Left hindlimb (tissue), 1 donor: ENCODE data around the gene KLRF2.

Source experiments
- DNase-seq: peaks from one replicate; pipeline ENCODE4 v3.0.0-alpha.2; 2018

KLRF2 gene

DNA sequence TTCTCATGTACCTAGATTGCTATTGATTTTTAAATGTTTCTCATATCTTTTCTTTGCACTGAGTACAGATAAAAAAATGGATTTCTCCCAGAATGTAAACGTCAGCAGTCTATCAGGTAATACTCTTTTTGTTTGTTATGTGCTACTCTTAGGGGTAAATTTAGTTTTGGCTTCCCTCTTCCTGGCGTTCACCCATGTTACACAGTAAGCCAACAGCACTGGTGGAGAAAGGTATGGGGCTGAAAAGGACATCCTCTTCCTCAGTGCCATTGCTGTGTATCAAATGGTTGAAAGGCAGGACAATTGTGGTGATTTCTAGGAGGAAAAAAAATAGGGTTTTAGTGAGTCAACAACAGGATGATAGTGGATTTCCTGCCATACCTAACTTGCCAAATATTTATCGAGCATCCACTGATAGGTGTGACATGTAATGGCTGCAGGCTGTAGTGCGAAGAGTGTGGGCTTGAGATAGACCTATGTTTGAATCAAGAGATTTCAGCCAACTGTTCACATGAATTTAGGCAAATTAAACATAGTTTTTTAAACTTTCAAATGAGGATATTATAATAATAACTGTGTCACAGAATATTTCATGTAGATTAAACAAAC, 7.5 kb downstream of the KLRF2 start:
- DNase-seq: no peak

DNA sequence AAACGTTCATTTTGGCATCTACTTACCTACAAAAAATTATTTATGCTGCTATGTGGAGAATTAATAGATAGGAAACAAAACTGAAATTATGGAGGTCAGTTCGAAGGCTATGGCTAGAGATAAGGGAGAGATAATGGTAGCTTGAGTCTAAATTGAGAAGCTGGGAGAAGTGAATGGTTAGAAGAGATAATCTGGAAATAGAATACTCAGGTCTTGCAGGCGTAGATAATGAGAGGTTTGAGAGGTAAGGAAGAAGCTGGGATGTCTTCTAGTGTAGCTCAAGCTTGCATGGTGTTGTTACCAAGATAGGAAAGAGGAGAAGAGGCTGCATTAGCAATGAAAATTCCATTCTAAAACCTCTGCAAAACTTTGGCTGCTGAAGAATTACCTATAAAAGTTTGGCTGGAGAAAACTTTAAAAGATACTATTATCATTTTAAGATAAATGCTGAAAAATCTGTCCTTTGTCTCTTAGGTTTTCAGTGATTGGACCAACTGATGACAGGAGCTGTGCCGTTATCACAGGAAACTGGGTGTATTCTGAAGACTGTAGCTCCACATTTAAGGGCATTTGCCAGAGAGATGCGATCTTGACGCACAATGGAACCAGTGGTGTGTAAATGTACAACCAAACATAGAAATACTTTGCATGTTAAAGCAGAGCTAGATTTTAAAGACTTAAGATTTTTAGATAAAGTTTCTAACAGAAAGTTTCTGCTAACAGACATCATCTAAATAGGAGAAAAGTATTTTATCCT, 14.1 kb downstream of the KLRF2 start:
- no peak for DNase-seq

DNA sequence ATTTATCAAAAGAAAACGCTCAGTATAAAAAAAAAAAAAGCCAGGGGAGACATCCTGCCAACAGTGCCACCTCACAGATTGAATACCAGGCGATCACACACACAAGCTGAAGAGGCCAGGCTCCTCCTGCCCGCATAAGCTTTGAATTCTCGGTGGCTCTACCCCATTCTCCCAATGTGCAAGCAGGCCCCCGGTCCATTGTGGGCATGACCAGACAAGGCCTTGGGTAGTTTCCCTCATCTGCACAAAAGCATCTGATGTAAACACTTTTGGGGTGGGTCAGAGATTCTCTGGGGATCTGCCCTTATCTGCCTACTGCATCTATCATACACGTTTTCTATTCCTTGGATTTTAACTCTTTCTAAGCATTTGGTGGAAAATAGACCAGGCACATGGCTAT, 16.2 kb downstream of the KLRF2 start:
- DNase-seq: no peak

DNA sequence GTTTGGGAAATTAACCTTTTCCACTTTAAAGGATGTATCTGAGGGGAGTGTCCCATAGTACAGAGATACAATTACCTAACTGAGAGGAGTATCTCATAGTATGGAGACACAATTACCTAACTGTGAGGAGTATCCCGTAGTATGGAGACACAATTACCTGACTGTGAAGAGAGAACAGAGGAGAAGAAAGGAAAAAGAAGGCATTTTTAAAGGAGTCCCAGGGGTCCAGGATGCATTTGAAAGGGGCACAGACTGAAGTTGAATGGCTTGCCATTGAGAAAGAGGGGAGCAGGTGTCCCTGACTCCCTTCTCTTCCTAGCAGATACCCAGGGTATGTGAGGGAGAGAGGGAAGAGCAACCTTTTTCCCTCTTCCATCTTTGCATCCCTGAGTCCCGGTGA, 17.9 kb downstream of the KLRF2 start:
- no peak for DNase-seq

DNA sequence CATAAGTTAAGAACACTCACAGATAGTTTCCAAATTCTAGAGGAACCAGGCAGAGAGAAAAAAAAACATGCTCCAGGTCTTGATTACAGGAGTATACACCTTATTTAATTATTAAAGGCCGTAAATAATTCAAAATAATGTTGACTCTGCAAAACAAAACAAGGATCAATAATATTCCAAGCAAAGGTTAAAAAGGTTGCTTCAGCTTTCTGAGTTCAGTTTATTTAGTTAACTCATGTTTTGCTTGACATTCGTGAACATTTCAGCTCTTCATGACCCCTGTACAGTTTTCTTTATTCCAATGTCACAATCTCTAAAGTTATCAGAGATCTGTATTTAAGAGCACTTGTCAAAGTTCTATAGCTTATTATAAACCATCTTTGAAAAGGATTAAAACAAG, 19.6 kb downstream of the KLRF2 start:
- DNase-seq: no peak

DNA sequence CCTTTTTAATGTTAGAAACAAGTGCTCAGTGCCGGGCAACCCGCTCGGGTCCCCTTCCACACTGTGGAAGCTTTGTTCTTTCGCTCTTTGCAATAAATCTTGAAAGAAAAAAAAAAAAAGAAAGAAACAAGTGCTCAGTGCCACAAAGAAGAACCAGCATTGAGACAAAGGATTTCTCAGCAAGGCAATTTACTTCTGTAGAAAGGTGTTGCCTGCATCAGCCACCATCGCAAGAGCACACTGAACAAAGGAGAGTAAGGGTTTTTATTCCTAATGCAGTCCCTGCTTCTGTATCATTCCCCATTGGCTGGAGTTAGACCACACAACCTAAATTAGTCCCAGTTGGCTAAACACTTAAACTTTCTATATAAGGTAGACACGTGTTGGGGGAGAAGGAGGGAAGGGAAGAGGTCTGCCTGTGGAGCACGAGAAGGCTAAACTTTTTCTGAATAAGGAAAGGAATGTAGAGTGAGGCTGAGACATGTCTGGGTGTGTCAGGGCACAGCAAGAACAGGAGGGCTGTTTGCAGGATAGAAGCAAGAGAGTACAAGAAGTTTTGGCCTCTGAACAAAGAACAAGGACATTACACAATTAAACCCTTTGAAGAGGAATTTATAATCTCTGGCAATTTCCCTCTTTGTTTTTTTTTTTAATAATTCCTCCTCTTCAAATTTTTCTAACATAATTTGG, 21.4 kb downstream of the KLRF2 start:
- no peak for DNase-seq

DNA sequence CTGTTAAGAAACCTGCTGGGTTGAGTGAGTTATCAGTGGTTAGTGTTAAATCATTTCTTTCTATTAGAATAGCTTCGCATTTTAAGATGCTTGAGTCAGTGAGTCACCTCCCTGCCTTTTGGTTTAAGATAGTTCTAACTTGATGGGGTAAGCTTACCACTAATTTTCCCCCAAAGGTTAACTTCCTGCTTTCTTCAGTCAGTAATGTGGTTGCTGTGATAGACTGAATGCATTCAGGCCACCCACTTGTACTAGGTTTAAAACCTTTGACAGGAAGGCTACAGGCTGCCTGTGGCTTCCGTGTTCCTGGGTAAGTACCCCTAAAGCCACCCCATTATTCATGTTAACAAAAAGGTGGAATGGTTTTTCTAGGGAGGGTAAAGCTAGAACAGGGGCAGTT, 25.6 kb downstream of the KLRF2 start:
- DNase-seq: no peak

DNA sequence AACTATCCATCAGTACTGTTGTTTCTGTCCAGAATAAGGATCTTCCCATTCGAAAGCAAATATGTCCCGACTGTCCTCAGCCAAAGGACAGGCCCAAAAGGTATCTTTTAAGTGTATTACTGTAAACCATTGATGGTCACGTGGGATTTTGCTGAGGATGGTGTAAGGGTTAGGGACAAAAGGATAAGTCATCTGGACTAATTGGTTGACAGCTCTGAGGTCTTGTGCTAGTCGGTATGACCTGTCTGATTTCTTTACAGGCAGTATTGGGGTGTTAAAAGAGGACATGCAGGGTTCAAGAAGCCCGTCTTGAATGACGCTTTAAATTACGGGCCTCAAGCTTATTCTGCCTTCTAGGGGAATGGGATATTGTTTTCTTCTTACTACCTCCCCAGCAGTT, 26.5 kb downstream of the KLRF2 start:
- DNase-seq: no peak

DNA sequence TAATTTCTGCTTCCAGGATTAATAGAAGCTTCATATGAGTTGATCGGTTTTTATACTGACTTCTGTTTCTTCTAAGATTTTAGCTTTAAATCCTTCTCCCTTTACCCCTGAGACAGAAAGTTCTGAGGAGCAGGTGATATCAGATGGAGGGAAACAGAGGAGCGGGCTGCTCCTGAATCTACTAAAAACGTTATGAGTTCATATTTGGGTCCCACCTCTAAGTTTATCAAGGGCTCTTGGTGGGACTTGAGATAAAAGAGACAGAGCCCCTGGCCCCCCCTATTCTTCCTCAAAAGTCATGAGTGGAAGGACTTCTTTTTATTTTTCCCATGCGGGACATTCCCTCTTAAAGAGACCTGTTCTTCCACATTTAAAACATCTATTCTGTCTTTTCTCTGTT, 27.1 kb downstream of the KLRF2 start:
- DNase-seq: no peak

DNA sequence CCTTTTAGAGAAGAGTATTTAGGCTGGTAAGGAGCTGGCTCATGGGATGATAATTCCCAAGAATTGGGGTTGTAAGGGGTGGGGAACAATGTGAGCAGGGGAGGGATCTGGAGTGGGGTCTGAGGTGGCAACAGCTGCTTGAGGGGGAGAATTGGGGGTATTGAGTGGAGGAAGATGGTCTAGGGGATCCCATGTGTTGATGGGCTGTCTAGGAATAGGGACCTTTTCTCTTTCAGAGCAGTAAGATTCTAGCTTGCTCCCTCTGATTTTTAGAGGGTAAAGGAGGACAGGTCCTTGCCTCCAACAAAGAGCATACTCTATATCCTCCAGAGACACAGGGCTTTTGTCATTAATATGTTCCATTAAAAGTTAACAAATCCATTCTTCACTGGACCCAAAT, 28.4 kb downstream of the KLRF2 start:
- no peak for DNase-seq

DNA sequence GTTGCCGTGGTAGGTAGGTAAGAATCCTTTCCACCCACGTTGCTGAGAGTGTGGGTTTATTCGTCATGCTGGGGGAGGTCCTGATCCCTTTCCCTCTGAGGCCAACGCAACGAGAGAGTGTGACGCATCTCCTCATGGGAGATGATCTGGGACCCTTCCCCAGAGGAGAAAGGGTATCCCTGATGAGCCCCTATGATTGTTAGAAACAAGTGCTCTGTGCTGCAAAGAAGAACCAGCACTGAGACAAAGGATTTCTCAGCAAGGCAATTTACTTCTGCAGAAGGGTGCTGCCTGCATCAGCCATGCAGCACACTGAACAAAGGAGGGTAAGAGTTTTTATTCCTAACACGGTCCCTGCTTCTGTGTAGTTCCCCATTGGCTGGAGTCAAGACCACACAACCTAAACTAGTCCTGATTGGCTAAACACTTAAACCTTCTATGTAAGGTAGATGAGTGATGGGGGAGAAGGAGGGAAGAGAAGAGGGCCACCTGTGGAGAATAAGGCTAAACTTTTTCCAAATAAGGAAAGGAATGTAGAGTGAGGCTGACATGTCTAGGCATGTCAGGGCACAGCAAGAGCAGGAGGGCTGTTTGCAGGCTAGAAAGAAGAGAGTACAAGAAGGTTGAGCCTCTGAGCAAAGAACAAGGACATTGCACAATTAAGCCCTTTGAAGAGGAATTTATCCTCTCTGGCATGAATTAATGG, 29.6 kb downstream of the KLRF2 start:
- no peak for DNase-seq

DNA sequence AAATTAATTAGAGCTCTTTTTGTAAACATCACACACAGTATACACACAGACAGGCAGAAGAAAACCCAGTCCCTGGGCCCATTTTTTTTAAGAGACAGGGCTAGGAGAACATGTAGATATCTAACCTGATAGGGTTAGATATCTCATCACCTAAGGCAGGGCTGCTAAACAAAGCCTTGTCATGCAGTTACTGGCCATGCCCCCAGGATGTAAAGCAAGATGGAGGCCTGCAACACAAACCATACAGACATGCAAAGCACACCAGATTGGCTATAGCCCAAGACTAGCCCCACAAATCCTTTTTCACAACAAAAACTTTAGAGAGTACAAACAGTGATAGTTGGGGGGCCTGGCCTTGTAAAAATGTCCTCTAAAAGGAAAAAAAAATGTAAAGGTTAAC, 30.4 kb downstream of the KLRF2 start:
- DNase-seq: no peak

DNA sequence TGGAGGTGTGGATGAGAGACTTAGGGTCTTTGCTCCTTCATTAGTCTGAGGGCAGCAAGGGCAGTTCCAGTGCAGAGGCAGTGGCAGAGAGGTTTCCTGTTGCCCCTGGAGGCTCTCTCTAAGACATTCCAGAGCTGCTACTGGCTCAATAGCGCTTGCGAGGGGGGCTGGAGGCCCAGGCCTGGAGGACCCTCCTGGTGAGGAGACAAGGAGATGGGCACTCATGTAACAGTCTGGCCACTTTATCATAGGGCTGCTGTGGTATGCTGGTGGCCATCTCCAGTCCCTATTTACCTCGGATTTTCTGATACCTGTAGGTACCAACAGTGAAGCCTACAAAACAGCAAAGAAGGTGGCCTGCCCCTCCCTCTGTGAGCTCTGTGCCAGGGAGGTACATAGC, 38.2 kb downstream of the KLRF2 start:
- no peak for DNase-seq

DNA sequence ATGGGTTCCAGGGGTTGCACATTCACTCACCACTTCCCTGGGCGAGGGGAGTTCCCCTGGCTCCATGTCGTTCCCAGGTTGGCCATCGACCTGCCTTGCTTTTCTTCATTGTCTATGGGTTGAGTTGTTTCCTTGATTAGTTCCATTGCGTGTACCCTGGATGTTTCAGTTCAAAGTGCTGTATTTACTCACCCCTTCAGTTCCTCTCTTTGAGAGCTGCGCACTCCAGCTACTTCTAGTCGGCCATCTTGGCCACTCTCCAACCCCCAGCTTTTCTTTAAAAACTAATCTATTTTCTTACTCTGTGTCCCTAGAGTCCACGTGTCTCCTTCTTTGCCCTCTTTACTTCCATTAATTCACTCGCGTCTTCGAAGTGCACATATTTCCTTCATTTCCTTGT, 39.2 kb downstream of the KLRF2 start:
- no peak for DNase-seq

DNA sequence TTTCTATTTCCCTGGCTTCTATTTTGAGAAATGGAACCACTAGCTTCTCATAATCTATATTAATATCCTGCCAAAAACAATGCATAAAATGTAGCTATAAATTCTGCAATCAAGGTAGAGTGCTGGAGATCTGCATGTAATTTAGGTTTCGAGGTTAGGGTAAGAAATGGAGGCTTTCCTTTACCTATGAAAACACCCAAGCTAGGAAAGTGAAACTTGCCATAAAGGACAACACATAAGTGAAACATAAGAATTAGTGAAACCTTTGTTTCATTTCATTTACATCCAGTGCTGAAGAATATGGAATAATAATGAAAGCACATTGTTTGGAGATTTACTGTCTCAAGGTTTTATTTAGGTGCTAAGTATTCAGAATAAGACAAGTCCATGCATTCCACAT, 41.1 kb downstream of the KLRF2 start:
- no peak for DNase-seq

DNA sequence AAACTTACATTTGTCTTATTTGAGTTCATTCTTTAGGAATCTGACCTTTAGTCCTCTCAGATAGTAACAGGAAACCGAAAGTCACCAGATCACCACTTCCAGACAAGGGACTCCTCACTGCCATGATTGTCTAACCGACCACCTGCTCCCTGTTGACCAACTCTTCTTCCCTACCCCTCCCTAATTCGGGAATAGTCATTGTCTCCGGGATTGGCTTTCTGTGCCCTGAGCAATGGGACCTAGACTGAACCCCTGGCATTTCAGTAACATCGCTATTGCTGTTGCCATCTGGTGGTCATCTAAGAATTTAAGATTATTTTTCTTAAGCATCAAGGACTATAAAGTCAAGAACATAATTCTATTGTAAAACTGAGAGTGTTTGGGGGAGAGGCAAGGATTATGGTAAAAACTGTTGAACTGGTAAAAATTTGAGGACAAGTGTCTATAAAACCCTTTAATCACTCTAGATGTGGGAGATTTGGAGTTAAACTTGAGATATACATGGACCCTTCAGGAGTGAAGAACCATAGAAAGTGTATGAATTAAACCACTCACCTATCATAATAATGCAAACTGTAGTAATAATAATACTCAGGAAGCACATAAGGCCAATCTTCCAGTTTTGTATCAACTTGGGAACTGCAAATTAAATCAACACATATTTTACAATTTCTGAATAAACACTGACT, 44.6 kb downstream of the KLRF2 start:
- DNase-seq: no peak

DNA sequence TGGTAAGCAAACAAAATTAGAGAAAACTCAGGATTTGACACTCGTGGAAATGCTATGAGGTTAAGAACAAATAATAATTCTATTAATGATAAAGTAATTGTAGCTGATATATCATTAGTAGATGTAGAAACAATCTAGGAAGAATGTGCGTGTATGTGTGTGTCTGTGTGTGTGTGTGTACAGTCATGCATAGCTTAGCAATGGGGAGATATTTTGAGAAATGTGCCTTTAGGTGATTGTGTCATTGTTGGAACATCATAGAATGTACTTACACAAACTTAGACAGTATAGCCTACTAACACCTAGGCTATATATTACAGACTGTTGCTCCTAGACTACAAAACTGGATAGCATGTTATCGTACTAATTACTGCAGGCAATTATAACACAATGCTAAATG, 45.6 kb downstream of the KLRF2 start:
- no peak for DNase-seq

DNA sequence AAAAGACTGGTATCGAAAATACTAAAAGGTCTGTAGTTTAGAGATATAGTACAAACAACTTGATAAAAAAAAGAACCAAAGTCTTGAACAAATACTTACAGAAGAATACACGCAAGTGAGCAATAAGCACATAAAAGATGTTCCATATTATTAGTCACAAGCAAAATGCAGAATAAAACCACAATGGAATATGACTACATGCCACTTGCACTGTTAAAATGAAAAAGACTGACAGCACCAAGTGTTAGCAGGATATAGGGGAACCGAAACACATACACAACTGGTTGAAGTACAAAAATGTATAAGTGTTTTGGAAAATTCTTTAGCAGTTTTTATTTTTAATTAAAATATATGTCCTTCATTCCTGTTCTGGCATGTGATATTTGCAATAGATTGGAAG, 47.3 kb downstream of the KLRF2 start:
- no peak for DNase-seq

DNA sequence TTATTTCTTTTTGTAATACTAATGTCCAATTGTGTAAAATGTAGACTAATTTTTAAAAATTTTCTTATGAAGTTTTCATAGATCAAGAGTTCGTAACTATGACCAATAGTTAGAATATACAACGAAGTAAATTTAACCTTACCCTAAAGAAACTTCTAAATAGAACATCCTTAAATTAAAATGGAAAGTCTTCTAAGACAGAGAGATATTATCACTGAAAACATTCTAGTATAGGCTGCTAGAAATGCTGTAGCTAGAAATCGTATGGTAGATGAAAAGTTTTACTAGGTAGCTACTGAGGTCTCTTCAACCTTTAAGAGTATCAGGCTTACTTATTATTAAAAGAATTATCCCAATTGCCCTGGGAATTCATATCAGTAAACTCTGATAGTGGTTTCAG, 50.0 kb downstream of the KLRF2 start:
- no peak for DNase-seq

DNA sequence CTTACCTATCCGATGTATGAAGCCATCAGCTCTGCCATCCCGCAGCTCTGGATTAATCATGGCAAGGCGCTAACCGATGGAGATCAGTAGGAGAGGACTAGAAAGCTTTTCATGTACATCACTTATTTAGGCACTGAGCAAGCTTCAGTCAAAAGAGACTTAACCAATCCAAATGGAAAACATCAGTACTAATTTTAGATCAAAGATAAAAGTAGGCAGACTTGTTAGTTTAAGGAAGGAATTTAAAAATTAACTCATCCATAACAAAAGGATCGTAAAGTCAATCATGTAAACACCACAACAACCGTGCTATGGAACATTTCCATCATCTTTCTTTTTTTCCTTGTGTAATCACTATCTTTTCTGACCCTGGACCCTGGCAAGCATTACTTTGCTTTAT, 51.0 kb downstream of the KLRF2 start, which contains the start of gene CLEC2A:
Gene CLEC2A (minus strand): TSS at position 101 of the 400 bp plus-strand sequence. CDS start 41 bp downstream, at position 60.
- no peak for DNase-seq

DNA sequence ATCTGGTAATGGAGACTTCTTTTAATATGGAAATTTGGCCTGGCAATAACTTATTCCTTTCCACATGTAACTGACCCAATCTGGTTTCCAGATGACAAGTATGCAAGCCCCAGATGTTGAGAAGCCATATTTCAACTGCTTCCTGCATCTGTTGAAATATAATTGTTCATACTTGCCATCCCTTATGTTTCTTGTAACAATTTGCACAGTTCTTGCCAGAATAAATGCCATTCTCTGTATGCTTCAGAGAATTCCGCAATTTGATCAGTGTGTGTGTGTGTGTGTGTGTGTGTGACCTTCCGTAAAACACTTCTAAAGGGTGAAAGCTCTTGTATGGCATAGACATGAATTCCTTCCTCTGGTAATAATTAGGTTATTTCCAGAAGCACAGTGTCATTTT, 52.7 kb downstream of the KLRF2 start:
- no peak for DNase-seq

DNA sequence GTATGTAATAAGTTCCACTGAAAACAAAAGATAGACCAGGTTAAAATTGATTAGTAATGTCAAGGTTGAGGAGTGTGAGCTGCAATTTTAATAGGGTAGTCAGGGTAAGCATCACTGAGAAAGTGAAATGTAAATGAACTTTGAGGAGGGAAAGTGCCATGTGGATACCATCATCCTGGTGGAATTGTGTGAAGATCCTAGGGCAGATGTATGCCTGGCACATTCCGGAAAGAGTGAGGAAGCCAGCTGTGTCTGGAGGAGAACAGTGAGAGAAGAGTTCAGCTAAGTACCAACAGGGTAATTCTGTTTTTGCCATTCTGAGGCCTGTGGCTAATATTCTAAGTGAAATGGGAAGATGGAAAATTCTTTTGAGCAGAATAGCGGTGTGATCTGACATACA, 53.7 kb downstream of the KLRF2 start:
- no peak for DNase-seq

DNA sequence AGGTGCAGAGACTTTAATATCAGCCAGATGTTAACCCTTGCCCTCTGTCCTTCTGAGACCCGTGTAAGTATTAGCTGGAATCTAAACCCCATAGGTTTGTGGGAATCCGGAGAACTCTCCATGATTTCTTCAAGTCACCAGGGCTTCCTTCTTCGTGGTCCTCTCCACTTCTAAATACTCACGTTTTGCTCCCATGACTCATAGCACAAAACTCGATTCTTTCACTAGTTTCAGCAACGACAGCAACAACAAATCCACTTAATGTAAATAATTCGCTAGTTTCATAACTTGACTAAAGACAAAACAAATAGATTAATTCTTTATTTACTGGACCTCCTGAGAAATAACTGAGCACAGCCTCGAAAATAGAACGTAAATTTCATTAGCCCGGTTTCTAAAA, 55.3 kb downstream of the KLRF2 start:
- no peak for DNase-seq
